Right forelimb (tissue), 1 donor: ENCODE data around the gene ZEB2.

Source experiments
- DNase-seq: peaks from one replicate; pipeline ENCODE4 v3.0.0-alpha.2; 2018

The ZEB2 gene

DNA sequence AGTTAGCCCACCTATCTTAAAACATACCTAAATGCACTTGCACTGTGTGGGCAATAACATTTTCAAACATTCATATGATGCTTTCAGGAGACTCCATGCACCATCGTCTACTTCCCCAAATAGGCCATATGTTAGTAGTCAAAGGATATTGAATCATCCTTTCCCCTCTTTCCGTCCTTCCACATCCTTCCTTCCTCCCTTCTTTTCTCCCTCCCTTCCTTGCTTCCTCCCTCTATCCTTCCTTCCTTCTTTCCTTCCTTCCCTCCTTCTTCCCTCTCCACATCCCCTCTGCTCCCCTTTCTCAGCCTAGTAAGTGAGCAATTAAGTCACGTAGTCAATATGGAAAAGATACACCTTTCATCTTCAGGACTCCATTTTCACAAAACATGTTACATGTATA is 73.8 kb downstream of the ZEB2 start:
- DNase-seq = no peak

DNA sequence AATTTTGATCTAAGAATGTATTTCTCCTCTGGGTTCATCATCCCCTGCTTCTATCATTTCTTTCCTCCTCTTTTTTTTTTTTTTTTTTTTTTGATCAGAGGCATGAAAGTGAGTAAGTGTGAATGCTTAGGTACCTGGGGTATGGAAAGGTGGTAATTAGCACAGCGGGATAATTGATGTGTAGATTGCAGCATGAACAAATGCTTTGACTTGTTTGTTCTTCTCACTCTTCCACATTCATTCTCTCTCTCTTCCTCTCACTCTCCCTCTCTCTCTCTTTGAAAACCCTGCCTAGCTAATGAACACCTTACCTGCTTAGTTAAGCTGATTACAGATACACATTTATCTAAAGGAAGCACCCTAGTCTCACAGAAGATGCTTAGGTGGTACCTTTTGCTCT is 74.7 kb downstream of the ZEB2 start:
- no peak for DNase-seq

DNA sequence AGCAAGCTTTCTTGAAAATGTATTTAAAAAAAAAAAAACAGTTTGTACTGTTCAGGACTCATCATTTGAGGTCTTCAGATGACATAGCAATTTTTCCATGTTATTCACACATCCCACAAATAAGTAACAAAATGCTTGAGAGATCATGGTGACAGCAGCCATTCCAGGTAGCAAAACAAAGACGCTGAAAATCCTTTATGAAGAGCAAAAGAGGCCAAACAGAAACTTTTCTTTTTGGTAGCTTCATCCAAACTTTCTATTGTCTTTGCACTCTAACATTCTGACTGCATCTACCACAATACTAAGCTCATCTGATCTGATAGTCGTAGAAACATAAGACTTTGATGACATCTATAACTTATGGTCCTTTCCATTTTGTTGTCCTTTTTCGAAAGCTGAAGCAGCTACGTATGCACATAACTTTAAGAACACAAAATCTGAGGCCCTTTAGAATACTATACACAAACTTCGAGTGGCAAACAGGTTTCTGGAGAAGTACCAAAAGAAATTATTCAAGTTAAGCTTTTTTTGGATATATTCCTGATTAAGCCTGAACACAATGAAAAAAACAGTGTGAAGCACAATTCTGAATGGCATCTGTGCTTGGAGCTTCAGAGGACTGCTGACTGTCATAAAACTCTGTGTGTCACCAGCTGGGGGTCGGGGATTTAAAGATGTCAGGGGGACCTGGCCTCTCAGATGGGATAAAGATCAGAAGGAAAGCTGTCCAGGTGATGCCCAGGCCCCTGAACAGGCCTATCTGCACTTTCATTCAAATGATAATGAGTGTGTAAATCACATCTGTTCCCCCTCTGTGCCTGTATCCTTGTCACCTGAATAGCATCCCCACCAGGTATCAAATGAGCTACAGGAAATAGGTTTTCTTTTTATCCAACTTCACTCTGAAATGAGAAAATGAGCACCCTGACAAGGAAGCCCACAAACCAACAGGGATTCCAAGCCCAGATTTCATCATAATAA is 75.8 kb downstream of the ZEB2 start:
- DNase-seq = no peak

DNA sequence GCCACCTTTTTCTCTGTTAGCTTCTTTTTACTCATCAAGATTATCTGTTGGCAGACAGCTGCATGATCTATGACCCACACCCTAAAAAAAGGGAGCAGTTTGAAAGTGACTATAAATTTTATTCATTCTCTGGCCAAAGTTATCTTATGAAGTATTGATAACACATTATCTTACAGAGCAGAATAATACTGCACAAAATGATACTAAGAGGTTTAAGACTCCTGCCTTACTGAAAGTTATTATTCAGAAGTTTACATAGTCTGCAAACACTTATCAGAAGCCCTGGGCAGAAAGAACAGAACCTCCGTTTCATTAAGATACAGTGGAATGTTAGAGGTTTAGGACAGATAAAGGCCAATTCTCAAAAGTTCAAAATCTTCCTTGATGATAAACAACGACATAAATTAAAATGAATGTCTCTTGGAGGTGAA is 78.2 kb downstream of the ZEB2 start:
- DNase-seq = no peak

DNA sequence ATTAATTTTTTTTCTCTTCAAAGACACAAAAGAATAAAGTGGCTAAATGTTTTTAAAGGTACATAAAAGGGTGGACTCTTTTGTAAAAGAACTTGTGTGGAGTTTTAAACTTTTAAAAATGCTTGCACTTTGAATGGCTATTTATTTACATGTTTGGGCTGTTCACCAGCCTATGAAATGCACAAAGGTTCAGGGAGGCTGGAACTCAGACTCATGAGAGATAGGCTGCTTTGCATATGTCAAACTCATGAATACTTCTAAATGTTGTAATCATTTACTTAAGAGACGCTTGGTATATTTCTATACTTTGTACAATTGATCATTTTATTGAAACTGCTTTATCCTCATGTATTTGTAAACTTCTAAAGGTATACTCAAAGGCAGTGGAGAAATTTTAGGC is 79.9 kb downstream of the ZEB2 start:
- no peak for DNase-seq

DNA sequence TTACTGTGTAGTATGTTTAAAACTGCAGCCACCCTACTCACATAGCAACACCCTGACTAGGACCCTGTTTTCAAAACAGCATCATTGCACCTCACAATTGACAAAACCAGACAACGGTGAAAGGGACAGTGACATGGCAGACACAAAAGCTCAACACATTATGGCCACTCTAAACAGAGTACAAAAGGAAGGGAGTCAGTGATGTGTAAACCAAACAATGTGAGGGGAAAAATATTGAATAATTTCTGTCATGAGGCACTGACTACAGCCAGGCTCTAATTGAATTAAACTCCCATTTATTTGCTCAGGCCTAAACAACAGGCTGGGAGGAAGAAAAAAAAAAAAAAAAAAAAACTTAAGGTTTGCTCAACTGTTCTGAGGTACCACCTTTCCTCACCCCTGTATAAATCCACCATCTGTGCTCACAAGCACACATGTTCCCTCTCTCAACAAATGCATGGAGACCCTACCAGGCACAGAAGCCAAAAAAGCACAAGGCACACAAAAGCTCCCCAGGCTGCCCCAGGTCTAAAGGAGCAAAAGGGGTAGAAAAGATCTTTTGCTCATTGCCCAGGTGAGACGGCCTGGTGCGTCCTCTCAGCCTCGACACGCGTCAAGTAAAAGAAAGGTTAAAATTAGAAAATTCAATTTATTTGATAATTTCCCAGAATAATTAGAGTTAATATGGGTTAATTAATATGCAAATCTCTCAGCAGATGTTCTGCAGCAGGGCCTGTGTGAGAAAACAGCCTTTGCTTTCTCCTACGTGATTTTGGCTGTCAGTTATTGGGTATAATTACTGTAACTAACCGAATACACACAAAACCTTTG is 80.9 kb downstream of the ZEB2 start:
- DNase-seq = no peak

DNA sequence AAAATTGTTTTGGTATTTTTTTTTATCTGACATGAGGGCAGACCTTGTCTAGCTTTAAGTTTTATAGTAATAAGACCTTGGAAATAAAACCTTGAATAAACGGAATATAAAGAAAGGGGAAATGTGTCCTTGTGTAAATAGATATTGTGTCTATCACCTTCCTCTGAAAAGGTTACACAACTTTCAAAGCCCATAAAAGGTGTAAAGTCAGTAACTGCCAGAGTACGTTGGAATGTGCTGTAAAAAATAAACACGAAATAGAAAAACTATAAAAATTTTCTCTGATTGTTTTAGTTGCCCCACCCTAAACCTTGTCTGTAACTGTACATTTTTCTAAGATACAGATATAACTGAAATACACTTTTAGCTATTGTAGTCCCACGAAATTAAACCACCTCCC is 82.3 kb downstream of the ZEB2 start:
- no peak for DNase-seq

DNA sequence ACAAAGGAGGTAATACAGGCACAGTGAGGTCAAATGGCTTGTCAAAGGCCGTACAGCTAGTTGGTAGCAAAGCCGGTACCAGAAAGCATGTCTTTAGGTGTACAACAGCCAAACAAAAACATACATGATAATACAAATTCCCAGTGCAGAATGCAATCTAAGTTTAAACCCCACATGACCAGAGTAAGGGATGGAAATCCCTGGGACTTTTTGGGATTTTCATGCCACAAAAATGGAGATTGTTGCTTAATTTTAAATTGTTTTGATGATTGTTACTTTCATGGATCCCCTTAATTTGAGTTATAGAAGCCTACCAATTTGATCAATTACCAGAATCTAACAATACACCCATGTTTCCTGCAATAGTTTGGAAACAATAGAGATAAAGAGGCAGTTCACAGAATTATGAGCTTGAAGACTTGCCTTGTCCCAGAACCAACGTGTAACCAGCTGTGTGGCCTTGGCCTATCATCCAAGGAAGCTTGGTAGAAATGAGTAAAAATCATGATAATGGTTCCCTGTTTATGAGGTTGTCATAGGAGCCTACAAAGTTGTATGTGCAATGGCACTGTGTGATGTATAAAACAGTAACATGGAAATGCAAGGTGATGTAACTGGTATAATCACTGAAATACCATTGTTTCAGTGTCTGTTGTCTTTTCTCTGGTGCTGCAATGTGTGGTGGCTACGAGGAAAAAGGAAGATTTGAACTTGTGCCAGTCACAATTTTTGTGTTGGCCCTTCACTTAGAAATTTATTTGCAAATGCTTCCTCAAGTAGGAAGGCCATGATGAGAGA is 85.3 kb downstream of the ZEB2 start:
- DNase-seq = no peak

DNA sequence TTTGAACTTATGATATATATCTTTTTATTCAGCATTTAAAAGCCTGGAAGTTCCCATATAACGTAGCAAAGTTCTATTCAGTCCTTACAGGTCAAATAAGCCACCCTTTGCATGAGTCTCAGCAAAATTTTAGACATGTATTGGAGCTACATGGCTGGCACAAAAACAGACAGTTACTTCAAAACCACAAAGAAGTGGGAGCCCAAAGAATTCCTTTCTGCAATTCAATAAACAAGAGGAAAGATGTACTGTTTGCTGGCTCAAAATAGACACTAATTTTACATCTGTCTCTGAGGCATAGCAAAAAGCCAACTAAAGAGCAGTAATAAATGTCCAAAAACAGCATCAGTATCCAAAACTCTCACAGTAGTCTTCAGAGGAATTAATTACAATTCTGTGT is 87.0 kb downstream of the ZEB2 start:
- DNase-seq = no peak

DNA sequence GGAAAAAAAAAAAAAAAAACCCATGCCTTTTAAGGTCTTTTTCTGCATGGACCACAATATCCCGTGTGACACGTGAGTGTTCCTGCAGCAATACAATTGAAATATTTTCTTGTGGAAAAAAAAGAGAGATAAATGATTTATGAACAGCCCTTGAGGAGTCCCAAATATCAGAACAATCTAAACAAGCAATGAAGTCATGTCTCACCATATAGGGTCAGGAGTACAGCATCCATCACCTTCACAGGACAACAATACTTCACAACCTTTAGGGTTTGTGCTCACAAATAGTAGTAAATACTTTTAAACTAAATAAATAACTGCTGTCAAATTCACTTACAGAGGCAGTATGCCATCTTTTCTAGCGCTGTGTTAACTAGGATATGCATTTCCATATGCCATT is 87.9 kb downstream of the ZEB2 start:
- no peak for DNase-seq

DNA sequence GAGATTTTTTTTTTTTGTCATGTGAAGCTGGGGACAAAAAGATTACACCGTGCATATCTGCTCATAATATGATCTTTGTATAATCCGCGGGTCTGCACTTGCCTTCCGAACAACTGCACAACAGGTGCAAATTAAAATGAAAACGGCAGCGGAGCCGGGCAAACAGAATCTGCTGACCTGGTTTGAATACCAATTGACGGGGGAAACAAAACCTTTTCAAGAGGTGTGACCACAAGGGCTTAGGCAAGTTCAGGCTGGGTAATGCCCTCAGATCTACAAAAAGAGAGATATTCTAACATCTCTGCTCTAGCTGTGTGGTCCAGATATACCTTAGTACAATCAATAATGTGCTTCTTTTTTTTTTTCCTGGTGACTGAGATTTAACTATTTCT is 88.5 kb downstream of the ZEB2 start:
- no peak for DNase-seq

DNA sequence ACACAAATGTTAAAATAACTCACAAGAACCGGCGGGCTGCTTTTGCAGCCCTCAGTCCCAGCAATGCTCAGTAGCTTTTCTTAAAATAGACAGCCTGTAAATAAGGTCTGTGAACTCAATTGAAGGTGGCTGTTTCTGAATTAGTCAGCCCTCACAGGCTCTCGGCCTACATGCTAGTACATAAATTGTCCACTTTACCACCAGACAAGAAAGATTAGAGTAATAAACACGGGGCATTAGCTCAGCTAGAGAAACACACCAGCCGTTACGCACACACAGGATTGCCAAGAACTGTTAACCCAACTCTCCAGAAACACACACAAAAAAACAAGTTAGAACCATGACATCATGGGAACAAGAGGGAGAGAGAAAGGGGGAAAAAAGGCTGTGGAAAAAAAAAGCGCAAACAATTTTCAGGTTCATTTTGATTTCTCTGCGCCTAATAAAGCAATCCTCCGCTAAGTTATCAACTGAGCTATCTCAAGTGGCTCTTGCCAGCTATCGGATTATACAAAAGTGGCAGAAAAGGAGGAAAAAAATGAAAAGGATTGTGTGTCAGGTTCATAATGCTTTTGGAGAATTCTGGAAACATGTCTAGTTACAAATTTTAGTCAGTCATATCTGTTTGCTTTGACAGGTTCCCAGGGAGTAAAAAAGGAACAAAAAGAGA is 89.1 kb downstream of the ZEB2 start:
- no peak for DNase-seq

DNA sequence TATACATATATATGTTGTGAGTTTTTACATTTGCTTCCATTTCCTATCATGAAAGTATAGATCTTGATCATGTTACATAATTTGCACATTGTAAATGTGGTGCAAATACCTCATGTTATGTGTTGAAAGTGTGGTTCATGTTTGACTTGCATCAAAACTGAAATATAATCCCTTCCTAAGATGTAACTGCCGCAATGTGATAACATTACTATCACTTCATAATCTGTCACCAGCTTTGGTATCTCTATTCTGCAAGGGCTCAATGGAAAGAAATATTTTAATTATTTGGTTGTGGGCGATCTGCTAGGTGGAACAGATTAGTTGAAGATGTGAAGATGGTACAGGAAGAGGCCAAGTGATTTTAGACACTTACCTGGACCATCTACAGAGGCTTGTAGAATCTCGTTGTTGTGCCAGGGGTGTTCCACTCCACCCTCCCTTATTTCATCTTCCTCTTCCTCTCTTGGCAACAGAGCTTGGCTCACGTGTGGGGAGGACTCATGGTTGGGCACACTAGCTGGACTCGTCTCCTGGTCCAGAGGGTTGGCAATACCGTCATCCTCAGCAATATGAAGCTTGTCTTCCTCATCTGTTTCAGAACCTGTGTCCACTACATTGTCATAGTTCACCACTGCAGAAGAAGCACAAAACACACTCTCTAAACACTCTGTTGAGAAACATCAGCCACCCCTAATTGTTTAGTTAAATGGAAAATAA is 90.4 kb downstream of the ZEB2 start:
- DNase-seq = no peak

DNA sequence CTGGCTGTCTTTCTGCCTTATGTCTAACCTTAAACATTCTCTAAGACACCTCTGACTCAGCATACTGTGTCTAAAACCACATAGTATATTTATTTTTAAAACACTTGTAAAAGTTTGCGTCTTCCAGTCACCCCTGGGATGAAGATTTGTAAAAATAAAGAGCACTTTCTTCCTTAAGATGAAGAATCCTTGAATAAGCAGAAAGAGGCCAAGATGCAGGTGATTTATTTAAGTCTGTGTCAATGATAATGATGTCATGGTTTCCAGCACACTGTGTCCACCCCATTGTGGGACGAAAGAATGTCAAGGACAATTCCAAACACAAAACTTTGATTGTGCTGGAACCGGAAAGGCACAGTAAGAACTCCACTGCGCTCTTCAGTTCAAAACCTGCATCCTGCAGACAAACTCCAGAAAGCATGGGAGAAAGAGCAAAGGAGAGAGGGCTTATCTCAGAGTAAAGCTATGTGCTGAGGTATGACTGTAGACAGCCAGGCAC is 92.9 kb downstream of the ZEB2 start:
- no peak for DNase-seq

DNA sequence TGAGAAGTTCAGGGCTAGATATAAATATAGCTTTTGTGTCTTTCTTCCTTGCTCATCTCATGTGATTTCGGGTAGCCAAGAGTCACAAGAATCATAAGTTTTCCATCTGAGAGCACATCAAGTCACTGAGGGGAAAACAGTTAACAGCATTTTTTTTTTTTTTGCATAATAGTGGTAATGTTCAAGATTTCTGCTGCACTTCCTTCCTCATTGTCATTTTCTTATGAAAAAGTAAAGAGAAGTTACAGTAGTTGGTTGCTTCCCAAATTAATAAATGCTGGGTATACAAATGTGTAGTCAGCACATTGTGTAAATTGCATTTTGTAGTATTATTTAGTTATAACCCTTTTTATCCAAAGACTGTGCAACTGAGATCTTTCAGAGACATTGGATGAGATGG is 93.6 kb downstream of the ZEB2 start:
- no peak for DNase-seq

DNA sequence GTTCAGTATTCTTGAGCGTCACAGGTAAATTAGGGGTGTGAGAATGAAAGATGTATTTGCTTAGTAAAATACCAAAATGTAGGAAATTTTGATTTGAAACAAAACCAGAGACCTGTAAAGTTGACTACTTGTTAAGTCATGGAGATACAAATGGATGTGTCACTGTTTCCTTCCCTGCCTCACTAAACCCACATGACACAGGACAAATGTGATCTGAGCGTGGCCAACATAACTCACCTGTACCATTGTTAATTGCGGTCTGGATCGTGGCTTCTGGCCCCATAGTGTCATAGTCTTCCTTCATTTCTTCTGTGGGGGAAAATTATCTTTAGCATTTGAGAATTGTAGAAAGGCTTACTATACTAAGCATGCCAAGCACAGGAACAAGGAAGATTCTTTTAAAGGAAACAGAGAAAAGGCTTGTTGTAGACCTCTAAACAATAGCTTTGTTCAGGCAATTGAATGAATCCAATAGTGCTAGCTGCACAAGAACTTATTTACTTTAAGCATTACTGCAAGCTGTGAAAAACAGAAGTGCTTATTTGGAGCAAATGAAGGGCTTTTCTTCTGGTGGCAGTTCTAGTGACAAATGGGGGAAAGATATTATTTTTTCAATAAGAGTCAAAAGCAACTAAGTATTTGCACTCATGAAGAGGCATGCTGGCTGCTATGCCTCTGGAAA is 95.2 kb downstream of the ZEB2 start:
- DNase-seq = no peak

DNA sequence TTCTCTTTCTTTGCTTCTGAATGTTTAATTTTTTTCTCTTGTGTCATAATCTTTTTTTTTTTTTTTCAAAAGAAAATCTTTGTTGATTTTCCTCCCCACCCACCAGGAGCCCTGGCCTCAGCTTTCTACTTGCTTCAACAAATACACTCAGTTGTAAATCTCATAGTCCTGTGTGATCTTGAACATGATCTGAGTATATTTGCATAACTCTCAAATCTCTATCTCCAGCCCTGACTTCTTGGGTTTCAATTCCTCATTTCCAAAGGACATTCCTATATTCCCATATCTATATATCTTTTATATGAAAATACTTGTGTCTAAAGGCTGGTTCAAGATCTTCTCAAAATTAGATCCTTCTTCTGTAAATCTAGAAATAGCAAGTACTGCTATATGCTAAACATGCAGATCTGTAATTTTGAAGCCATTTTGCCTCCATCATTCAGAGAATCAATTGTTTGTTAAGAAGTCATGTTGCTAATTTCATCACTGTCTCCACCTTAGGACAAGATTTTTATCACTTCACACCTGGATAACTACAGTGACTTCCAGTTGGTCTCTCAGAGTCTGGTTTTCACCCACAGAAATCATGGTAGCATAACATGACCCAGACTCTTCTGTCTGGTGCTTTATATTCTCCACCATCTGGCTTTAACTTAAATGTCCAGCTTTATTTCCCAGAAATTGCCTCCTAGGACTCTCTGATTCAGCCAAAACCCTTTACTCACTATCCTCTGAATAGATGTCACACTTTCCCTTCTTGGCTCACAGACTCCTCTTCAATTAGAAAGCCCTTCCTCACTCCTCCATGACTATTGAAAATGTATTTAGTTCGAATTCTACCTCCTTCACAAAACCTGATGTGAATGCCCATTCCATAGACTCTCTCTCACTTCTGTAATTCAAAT is 98.1 kb downstream of the ZEB2 start:
- no peak for DNase-seq

DNA sequence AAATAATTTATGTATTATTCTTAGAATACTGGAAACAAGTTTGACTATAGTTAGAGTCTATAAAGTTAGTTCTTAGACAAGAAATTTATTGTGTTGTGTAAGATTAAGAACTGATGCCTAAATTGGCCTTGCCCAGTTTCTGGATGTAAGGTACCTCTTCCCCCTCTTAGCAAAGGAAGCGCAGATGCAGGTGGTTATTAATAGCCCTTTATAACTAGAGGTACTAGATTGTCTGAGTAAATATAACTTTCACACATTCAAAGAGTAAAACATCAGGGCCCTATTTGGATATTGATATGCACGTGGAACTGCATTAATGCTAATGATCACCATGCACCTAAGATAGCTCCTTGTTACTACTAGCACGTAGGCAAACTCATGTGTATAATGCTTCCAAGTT is 100.7 kb downstream of the ZEB2 start:
- DNase-seq = no peak

DNA sequence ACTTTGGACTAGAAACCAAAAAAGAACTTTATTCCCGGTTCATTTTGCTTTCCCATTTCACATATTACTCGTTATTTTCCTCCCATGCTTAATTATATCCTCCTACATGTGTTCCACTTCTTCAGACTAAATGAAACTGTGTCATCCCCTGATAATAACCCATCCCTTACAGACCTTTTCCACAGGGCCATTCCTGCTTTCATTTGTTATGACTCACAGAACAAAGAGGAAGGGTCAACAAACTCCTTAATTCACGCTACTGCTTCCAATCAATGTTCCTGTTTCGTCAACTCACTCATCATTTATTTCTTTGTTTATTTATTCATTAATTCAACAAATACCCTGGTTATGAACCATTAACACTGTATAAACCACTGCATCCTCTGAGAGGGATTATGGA is 104.5 kb downstream of the ZEB2 start:
- DNase-seq = no peak

DNA sequence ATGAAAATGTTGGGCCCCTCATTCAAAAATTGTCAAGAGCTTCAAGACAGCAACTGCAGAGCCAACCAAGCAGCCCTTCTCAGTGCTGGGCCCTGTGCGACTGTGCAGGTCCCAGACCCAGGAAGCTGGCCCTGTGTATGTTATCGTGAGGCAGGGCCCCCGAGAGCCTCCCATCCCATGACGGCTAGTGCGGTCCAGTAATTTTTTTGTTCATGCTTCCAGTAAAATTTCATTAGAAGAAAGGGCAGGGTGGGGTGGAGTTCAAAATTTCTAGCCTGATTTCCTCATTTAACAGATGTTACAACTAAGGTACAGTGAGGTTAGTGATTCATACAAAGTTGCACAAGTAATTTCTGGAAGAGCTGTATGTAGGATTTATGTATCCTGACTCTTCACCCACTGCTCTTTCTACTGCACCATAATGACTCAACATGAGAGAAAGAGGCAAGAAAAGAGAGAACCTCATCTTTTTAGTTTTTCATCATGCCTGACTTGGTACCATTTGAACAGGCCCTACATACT is 105.5 kb downstream of the ZEB2 start:
- no peak for DNase-seq
